CD14-positive monocyte (primary cell): Measurements from ENCODE around the gene DCTD. TPM values are rescaled to one million over a fixed set of nuclear protein-coding genes. Genes with fewer than 3 reads are reported as not detected.

ENCODE experiments used
- DNase-seq, 3 donors: peaks; one replicate each; pipeline ENCODE4 v3.0.0-alpha.2; 2011 to 2022
- H2AFZ ChIP-seq: 2 replicates; pipeline ENCODE4 v1.6.0; 2012; ENCODE audit warnings: mild to moderate bottlenecking, low read depth, low read length, inconsistent platforms; ENCODE audit not compliant: insufficient read depth, poor library complexity, severe bottlenecking
- H3K27ac ChIP-seq, 2 donors: 1 replicate in 1 of 2; 2 replicates in 1 of 2; pipeline ENCODE4 v1.5.1; 2012 to 2013; ENCODE audit warnings: low read length in 2 of 2, control low read depth in 1 of 2, inconsistent platforms in 1 of 2, low read depth in 1 of 2, mild to moderate bottlenecking in 1 of 2
- H3K27me3 ChIP-seq, 2 donors: one replicate each; pipeline versions ENCODE4 v1.6.0 to v1.6.1; 2011 to 2013; ENCODE audit warnings: low read length in 2 of 2; ENCODE audit not compliant: control insufficient read depth in 2 of 2, insufficient read depth in 2 of 2
- H3K36me3 ChIP-seq, 2 donors: replicated peaks in 1 of 2; 1 replicate in 1 of 2; 2 replicates in 1 of 2; pipeline versions ENCODE4 v1.5.1 to v1.6.1; 2012 to 2013; ENCODE audit warnings: low read length in 2 of 2, control low read depth in 1 of 2, inconsistent platforms in 1 of 2, mild to moderate bottlenecking in 1 of 2; ENCODE audit not compliant: insufficient read depth in 2 of 2, control insufficient read depth in 1 of 2
- H3K4me1 ChIP-seq, 2 donors: 1 replicate in 1 of 2; 2 replicates in 1 of 2; pipeline versions ENCODE4 v1.5.1 to v1.6.1; 2012 to 2013; ENCODE audit warnings: low read length in 2 of 2, control low read depth in 1 of 2, inconsistent platforms in 1 of 2, mild to moderate bottlenecking in 1 of 2, moderate library complexity in 1 of 2; ENCODE audit not compliant: insufficient read depth in 2 of 2, control insufficient read depth in 1 of 2
- H3K4me2 ChIP-seq: replicated peaks from 2 replicates; pipeline ENCODE3; 2012; ENCODE audit warnings: low read length, moderate library complexity, mild to moderate bottlenecking; ENCODE audit not compliant: poor library complexity, severe bottlenecking; ENCODE audit errors: extremely low read depth
- H3K4me3 ChIP-seq, 3 experiments: fragments of 200-600 bp in 1 of 3; sonication (generic) in 1 of 3; replicated peaks in 1 of 3; 1 replicate in 2 of 3; 2 replicates in 1 of 3; pipeline ENCODE4 v1.5.1; 2011 to 2013; ENCODE audit warnings: low read length in 3 of 3, mild to moderate bottlenecking in 3 of 3, control low read depth in 2 of 3, low read depth in 2 of 3, inconsistent platforms in 1 of 3, moderate library complexity in 1 of 3
- H3K79me2 ChIP-seq: 2 replicates; pipeline ENCODE4 v1.6.0; 2012; ENCODE audit warnings: mild to moderate bottlenecking, control low read depth, inconsistent platforms, low read length, moderate library complexity; ENCODE audit not compliant: insufficient read depth
- H3K9ac ChIP-seq: 2 replicates; pipeline ENCODE4 v1.6.0; 2017; ENCODE audit warnings: low read length, mild to moderate bottlenecking; ENCODE audit not compliant: insufficient read depth, poor library complexity, severe bottlenecking
- H3K9me3 ChIP-seq, 2 donors: replicated peaks in 1 of 2; 1 replicate in 1 of 2; 2 replicates in 1 of 2; pipeline versions ENCODE4 v1.5.1 to v1.6.1; 2012 to 2013; ENCODE audit warnings: low read length in 2 of 2, control low read depth in 1 of 2; ENCODE audit not compliant: control insufficient read depth in 1 of 2, insufficient read depth in 1 of 2
- H4K20me1 ChIP-seq: 2 replicates; pipeline ENCODE4 v1.6.0; 2012; ENCODE audit warnings: mild to moderate bottlenecking, low read length, control low read depth, moderate library complexity; ENCODE audit not compliant: insufficient read depth
- H3K27ac Mint-ChIP-seq, 7 donors: one replicate each; pipeline ENCODE4 v1.8.0; 2020; ENCODE audit warnings: mild to moderate bottlenecking in 7 of 7, mixed read lengths in 7 of 7, moderate library complexity in 6 of 7, inconsistent platforms in 2 of 7
- H3K27me3 Mint-ChIP-seq, 3 donors: one replicate each; pipeline ENCODE4 v1.8.0; 2021 to 2022; ENCODE audit warnings: low read depth in 3 of 3, mild to moderate bottlenecking in 3 of 3, mixed read lengths in 3 of 3, moderate library complexity in 3 of 3, inconsistent platforms in 1 of 3
- H3K36me3 Mint-ChIP-seq, 2 donors: one replicate each; pipeline ENCODE4 v1.8.0; 2020; ENCODE audit warnings: mixed read lengths in 2 of 2, inconsistent platforms in 1 of 2, mild to moderate bottlenecking in 1 of 2
- H3K4me1 Mint-ChIP-seq: one replicate; pipeline ENCODE4 v1.8.0; 2020; ENCODE audit warnings: mild to moderate bottlenecking, mixed read lengths
- H3K4me3 Mint-ChIP-seq, 2 donors: one replicate each; pipeline ENCODE4 v1.8.0; 2020; ENCODE audit warnings: mild to moderate bottlenecking in 2 of 2, mixed read lengths in 2 of 2, moderate library complexity in 1 of 2
- H3K9me3 Mint-ChIP-seq, 7 donors: one replicate each; pipeline ENCODE4 v1.8.0; 2020 to 2022; ENCODE audit warnings: mixed read lengths in 7 of 7, mild to moderate bottlenecking in 6 of 7, moderate library complexity in 6 of 7, inconsistent platforms in 2 of 7
- CTCF ChIP-seq: fragments of 200-600 bp; IDR thresholded peaks from one replicate; pipeline ENCODE4 v1.8.0; 2022; ENCODE audit warnings: antibody characterized with exemption, mild to moderate bottlenecking
- WGBS: methylation state at CpG from one replicate; pipeline ENCODE4 v1.1.5; 2013; ENCODE audit warnings: missing lambda C conversion rate; ENCODE audit not compliant: insufficient coverage; 5-methylcytosine and 5-hydroxymethylcytosine counted together
- intact Hi-C, 2 donors: fragments of 100-400 bp; cut with micrococcal nuclease; formaldehyde crosslinking; loops; one replicate each; pipeline versions ENCODE4 v1.15.0 to v1.15.1; 2023
- polyA minus RNA-seq: library from RNA; depleted of rRNA, polyadenylated mRNA; stranded (reverse); fragments of >200 nt; gene quantifications from 2 replicates; pipeline ENCODE4 v1.2.3, GENCODE V29; 2012
- polyA plus RNA-seq, 3 donors: library from polyadenylated mRNA; depleted of rRNA in 1 of 3; unstranded in 2 of 3; stranded (reverse) in 1 of 3; fragments of 300-500 nt in 2 of 3; fragments of >200 nt in 1 of 3; fragmentation: Illumina TruSeq in 2 of 3; gene quantifications; 1 replicate in 2 of 3; 2 replicates in 1 of 3; pipeline ENCODE4 v1.2.3, GENCODE V29; 2012 to 2021
- total RNA-seq, 12 experiments: library from RNA in 1 of 12; stranded (reverse) in 1 of 12; fragments of 120-200 nt in 1 of 12; gene quantifications; one replicate each; pipeline ENCODE4 v1.2.4 and lab custom pipeline; 2013 to 2026; ENCODE audit warnings: mixed read lengths in 6 of 12, inconsistent platforms in 1 of 12

The DCTD gene
- total RNA-seq (2013), result 35.7 TPM
- polyA plus RNA-seq (10 to 100 TPM; 45.8 to 49.9 (median 47.8) TPM), polyA minus RNA-seq (11.2 and 19.7 TPM in 2 replicates), total RNA-seq (lab: John Stamatoyannopoulos, UW) (8.8 to 34.4 (median 26.7) reads per million in 11 experiments)

GRCh38 chr4:182917182-182918043 is at the start of gene DCTD:
Gene DCTD, minus strand, starts transcription at chr4:182917386. Its CDS starts 1,818 bp downstream, at chr4:182915568.
- H4K20me1 ChIP-seq, result no peaks in the 10 kb centered on the region
- DNase-seq, result peak; percentile 51 to 57 (median 55)
- peak within 1 kb of the TSS; percentile 90 to 92 for H3K27ac ChIP-seq
- peak within 1 kb of the TSS; percentile 87 for H3K9ac ChIP-seq
- H3K27me3 ChIP-seq, result no peaks in the 10 kb centered on the region
- intact Hi-C loops, result no loop called here
- peaks cover 19 to 27% of the 10 kb centered on the region in 2 donors for H3K36me3 ChIP-seq
- WGBS, result under 1% methylated on average over 99 of the region's 106 CpGs
- peaks cover 25% of the 10 kb centered on the region for H3K4me1 Mint-ChIP-seq
- peaks cover 22 to 29% of the 10 kb centered on the region in 2 donors for H3K4me1 ChIP-seq
- H3K4me3 Mint-ChIP-seq, result peak within 1 kb of the TSS; percentile 90 to 94
- H3K27me3 Mint-ChIP-seq, result peaks cover 0 to 4% (median 2%) of the 10 kb centered on the region in 3 donors
- H3K4me3 ChIP-seq, result peak within 1 kb of the TSS; percentile 78 to 95 (median 87)
- peak within 1 kb of the TSS; percentile 94 for H2AFZ ChIP-seq
- no peaks in the 10 kb centered on the region for H3K79me2 ChIP-seq
- peak; percentile 40 for TF ChIP-seq CTCF
- H3K9me3 Mint-ChIP-seq, result no peaks in the 10 kb centered on the region
- peaks cover 26 to 31% of the 10 kb centered on the region in 2 donors for H3K36me3 Mint-ChIP-seq
- peak within 1 kb of the TSS; percentile 83 for H3K4me2 ChIP-seq
- H3K27ac Mint-ChIP-seq, result peak within 1 kb of the TSS; percentile 91 to 96 (median 94)
- no peaks in the 10 kb centered on the region for H3K9me3 ChIP-seq

- no peak overlapping the region for H3K4me3 ChIP-seq
- no peaks in the 10 kb centered on the region for H3K4me1 ChIP-seq
- Mint-ChIP-seq H3K27ac (no peak overlapping the region), H3K27me3 (peaks cover 0 to 2% (median 0%) of the 10 kb centered on the region in 3 donors), H3K4me3 (no peak overlapping the region), H3K4me1 (no peaks in the 10 kb centered on the region), H3K9me3 (peaks cover 0 to 12% (median 9%) of the 10 kb centered on the region in 7 donors), H3K36me3 (no peaks in the 10 kb centered on the region)
- no peak overlapping the region for H3K4me2 ChIP-seq
- no peaks in the 10 kb centered on the region for H4K20me1 ChIP-seq
- H3K27ac ChIP-seq, result no peak overlapping the region
- H3K9me3 ChIP-seq, result peaks cover 3 to 4% of the 10 kb centered on the region in 2 donors
- DNase-seq, result no peak
- no peaks in the 10 kb centered on the region for H3K36me3 ChIP-seq
- H2AFZ ChIP-seq, result no peak overlapping the region
- no CpG with 5 or more reads among the region's 1 CpG for WGBS
- TF ChIP-seq CTCF, result no peak
- H3K79me2 ChIP-seq, result no peaks in the 10 kb centered on the region
- H3K9ac ChIP-seq, result no peak overlapping the region
- H3K27me3 ChIP-seq, result no peaks in the 10 kb centered on the region
- intact Hi-C loops, result no loop called here
These were observed 43.6 kb upstream of the DCTD start for GRCh38 chr4:182960746-182961145.
